NCI-H128 (cell line): ENCODE data around the gene ZFHX3.

Experiments
- DNase-seq: peaks from one replicate; lab custom pipeline; 2025; ENCODE audit not compliant: unreplicated experiment; lab: John Stamatoyannopoulos, UW

Gene ZFHX3

DNA sequence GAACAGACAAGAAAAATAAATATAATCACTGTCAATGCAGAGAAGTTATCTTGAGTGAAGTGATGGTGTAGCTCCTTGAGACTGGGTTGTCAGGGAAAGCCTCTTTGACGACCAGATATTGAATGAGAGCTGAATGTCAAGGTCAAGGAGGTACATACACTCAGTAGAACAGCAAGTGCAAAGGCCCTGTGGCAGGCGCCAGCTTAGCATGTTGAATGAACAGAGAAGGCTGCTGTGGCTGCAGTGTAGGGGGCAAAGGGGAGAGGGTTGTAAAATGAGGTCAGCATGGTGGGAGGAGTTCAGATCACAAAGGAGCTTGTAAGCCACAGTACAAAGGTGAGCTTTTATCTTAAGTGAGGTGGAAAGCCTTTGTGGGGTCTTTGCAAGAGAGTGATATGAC is 111.5 kb downstream of the ZFHX3 start:
- DNase-seq, result no peak

- no peak for DNase-seq
These were observed 112.0 kb downstream of the ZFHX3 start for GRCh38 chr16:72935896-72936295.

DNA sequence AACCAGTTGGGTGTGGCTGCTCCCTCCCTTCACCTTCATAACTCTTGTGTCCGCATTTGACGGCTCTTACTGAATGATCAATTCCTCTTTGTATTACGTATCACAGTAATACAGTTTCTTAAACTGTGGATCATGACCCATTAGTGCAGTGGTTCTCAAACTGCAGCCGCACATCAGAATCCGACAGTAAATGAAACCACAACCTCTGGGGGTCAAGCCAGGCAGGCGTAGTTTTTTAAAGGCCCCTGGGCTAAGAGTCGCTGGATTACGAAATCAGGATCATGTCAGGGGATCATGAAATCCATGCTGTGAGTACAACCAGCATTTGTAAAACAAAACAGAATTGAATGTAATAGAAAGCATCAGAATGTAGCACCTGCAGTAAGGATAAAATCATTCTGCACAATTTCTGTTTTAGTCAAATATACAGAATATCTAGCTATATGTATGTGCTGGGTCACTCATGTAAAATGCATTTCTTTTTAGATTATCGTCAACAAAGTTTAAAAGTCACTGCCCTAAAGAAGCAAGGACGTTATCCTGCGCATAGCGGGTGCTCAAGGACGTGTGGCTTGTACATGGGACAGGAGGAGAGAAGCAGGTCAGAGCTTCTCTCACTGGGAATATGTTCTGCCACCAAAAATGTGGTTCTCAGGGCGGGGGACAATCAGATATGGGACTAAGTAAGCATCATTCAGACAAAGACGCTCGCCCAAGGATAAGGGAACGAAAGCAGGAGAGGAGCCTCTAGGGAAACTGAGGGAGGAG is 113.1 kb downstream of the ZFHX3 start:
- no peak for DNase-seq

GRCh38 chr16:72932677-72933335 is 115.1 kb downstream of the ZFHX3 start:
- no peak for DNase-seq

GRCh38 chr16:72932050-72932449 is 115.9 kb downstream of the ZFHX3 start:
- no peak for DNase-seq

GRCh38 chr16:72930396-72930795 is 117.5 kb downstream of the ZFHX3 start:
- no peak for DNase-seq

DNA sequence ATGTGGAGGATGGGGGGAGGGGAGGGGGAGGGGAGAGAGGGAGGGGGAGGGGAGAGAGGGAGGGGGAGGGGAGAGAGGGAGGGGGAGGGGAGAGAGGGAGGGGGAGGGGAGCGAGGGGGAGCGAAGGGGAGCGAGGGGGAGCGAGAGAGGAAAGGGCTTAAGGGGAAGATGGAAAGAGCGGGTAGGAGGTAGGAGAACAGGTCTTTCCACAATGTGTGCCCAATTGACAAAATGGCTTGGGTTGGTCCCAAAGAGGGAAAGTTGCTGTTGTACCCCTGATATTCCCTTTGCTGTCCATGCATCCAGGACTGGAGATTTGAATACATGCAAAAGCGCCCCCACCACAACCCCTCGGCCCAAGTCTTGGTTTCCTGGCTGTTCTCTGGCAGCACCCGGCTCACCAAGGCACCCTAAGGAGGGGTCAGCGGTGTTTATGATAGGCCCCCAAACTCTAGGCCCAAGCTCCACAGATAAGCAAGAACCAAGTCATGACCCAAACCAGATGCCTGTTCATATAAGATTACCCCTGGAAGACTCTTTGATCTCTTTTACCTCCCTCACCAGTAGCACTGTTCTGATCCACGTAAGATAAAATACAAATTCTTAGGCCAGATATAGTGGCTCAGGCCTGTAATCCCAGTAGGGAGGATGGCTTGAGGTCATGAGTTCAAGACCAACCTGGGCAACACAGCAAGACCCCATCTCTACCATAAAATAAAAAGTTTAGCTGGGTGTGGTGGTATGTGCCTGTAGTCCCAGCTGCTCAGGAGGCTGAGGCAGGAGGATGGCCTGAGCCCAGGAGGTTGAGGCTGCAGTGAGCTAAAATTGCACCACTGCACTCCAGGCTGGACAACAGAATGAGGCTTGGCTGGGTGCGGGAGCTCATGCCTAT is 119.6 kb downstream of the ZFHX3 start:
- no peak for DNase-seq

GRCh38 chr16:72927199-72928089 is 120.5 kb downstream of the ZFHX3 start:
- no peak for DNase-seq

GRCh38 chr16:72926177-72927070 is 121.5 kb downstream of the ZFHX3 start:
- no peak for DNase-seq

- no peak for DNase-seq
These were observed 122.3 kb downstream of the ZFHX3 start for GRCh38 chr16:72925631-72925979.

- DNase-seq, result no peak
These were observed 122.8 kb downstream of the ZFHX3 start for GRCh38 chr16:72924927-72925630.

- DNase-seq, result no peak
These were observed 123.4 kb downstream of the ZFHX3 start for GRCh38 chr16:72924537-72924926.

DNA sequence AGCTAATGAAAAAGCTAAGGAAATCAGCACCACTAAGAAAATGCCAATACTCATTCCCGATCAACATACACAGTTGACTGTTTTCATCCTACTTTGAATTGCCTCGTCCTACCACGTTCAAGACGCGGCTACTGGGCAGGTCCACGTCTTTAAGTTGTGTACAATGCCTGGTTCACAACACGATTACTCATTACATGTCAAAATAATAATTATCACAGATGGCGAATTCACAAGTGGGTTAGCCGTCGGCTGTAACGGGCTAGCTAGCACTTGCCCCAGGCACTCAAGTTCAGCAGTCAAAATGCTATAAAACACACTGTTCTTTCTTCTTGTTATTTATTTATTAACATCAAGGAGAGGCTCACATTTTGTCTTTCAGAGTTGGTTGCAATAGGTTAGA is 124.2 kb downstream of the ZFHX3 start:
- DNase-seq, result no peak

GRCh38 chr16:72922714-72923113 is 125.2 kb downstream of the ZFHX3 start:
- DNase-seq, result no peak

DNA sequence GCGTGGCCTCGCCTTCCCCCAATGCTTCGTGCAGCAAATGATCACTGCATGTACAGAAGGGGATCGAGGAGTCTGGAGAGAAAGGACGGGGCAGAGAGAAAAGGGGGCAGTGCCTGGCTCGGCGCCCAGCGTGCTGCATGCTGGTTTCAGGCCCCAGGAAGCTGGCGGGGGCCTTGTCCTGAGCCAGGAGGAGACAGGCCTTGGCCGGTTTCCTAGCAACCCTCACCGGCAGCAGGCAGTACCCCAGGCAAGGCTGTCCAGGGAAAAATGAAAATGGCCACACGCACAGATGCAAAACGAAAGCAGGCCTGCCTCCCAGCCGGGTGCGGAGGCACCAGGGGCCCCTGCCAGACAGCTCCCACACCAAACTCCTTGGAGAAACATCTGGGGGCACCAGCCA is 126.3 kb downstream of the ZFHX3 start:
- no peak for DNase-seq

DNA sequence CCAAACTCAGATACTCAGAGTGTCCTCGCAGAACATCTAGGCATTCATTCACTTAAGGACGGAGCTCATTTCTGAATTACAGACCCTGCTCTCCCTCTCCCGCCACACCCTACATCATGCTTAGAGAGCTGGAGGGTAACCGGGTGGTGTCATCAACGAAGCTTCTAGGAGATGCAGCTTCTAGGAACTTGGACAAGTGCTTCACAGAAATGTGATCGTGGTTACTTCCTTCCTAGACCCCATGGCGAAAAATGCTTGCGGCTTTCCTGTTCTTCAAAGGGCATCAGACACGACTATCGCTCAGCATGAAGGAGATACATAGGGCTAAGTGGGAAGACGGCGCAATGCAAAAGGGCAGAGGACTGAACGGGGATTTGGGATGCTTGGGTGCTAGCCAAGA is 126.8 kb downstream of the ZFHX3 start:
- no peak for DNase-seq

- DNase-seq, result no peak
These were observed 130.9 kb downstream of the ZFHX3 start for GRCh38 chr16:72917051-72917450.

DNA sequence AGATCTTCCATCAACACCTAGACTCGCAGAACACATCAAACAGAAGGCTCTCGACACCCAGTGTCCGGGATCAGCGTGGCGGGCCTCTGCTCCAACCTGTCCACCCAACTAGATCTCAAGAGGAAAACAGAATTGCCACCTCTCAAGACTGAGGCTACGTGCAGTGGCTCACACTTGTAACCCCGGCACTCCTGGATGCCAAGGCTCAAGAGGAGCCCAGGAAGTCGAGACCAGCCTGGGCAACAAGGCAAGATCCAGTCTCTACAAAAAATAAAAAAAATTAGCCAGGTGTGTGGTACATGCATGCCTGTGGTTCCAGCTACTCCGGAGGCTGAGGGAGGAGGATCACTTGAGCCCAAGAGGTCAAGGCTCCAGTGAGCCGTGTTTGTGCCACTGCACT is 132.6 kb downstream of the ZFHX3 start:
- no peak for DNase-seq

- no peak for DNase-seq
These were observed 134.4 kb downstream of the ZFHX3 start for GRCh38 chr16:72913551-72913950.
